ENCODE measurements around the gene TRAF7. TPM values are rescaled to one million over a fixed set of nuclear protein-coding genes. Genes with fewer than 3 reads are reported as not detected.
"Not testable (repeated sequence)": the region's sequence is repeated elsewhere in the genome, so short reads cannot be mapped to it uniquely, and the experiment has no call there.

TRAF7 gene
- total RNA-seq, 2 donors from 2014 or later, result 31.1 to 34.9 TPM

DNA sequence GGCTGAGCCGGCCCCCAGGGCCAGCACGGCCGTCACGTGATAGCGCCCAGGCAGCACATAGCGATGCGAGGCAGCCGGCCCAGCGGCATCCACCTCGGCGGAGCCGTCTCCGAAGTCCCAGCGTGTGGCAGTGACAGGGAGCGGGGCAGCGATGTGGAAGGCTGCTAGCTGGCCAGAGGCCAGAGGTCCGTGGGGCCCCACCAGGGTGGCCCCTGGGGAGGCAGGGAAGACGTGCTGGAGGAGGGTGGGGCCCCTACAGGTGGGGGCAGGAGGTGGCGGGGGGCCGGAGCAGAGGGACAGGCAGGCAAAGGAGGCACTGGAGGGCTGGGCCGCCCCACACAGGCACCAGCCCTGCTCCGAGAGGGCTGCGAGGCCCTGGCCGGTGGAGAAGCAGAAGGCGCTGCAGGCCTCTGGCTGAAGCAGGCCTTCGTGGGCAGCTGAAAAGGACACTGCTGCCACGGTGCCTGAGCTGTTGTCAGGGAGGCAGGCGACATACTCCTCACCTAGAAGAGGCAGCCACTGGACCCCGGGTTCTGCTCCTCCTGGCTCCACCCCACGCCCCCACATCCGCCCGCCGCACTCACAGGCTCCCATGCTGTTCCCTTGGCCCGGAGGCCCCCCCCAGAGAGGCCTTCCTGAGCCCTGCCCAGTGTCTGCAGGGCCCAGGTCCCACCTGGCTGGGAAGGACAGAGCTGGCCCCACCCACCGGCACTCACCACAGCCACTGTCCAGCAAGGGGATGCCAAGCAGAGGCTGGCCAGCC, 37.4 kb upstream of the TRAF7 start:
- DNase-seq; intact Hi-C loops (cut with DNase I); ATAC-seq: not testable (repeated sequence)

GRCh38 chr16:2121325-2121724, 34.3 kb upstream of the TRAF7 start:
- intact Hi-C loops (cut with DNase I), result not testable (repeated sequence)
- DNase-seq (peak; percentile 53), ATAC-seq (peak in 1 of 2 donors; percentile 5)

DNA sequence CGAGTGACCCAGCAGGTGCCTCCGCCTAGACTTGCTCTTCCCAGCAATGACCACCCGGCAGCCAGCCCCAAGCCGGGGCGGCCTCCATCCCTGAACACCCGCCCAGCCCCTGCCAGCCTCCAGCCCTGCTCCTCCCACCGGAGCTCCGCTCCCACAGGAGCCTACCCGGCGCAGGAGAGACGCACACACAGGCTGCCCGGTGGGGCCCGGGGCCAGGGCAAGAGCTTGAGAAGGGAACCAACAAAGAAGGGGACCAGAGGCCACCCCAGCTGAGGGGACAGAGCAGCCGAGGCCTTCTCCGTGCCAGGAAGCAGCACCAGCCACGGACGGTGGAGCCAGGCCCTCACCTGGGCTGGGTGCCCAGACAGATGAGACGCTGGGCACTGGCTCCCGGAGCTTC, 33.7 kb upstream of the TRAF7 start:
- peak; percentile 6 to 12 for ATAC-seq
- intact Hi-C loops (cut with DNase I), result no loop called here
- peak; percentile 49 for DNase-seq

DNA sequence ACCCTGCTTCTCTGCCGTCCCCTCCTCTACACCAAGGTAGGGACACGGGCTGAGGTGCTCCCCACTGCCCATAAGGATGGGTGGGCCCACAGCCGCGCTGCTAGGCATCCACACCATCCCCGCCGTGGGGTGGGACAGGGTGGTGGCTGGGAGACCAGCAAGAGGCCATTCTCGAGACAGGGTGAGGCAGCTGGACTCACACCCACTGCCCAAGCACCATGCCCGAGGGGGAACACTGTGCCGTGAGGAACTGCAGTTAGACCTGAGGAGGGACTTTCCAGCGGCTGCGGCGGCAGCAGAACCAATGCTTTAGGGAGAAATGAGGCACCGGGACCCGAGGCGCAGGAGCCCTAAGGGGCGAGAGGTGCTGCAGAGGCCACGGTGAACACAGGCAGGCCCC, 33.2 kb upstream of the TRAF7 start:
- ATAC-seq (no peak), DNase-seq (no peak)
- intact Hi-C loops (cut with DNase I), result no loop called here

DNA sequence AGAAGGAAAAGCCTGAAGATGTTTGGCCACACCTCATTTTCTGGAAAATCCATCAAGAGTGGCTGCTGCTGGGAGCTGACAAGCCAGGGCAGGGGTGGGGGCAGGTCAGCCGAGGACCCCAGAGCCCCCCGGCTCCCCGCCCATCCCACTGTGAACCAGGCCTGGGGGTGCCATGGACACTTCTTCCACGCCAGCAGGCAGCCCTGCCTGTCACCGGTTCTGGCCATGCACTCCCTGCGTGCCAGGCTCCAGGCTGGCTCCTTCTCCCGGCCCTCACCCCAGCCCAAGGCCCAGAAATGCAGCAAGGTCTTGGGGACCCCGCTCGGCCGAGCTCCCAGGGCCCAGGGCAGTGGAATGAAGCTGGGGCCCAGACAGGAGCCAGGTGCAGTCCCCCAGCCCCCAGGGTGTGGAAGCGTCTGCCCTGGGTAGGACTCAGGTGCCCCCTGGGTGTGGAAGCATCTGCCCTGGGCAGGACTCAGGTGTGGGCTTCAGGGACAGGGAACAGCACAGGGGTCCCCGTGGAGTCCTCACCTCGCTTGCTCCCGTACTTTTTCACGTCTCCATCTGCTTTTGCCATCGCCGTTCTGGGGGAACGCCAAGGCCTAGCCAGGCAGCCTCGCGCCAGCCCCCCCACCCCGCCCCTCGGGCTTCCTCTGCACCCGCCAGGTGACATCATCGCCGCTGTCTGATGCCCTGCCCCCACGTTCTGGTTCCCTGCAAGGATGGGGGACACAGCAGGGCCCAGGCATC, 32.5 kb upstream of the TRAF7 start:
- intact Hi-C loops (cut with DNase I); DNase-seq: not testable (repeated sequence)
- ATAC-seq, result peak; percentile 3 to 6

- DNase-seq; intact Hi-C loops (cut with DNase I): not testable (repeated sequence)
- peak; percentile 3 to 9 for ATAC-seq
Observed at GRCh38 chr16:2123706-2124376, 31.7 kb upstream of the TRAF7 start.

GRCh38 chr16:2124377-2124693, 31.2 kb upstream of the TRAF7 start:
- DNase-seq; intact Hi-C loops (cut with DNase I): not testable (repeated sequence)
- ATAC-seq, result peak; percentile 5 to 17

GRCh38 chr16:2124694-2125444, 30.7 kb upstream of the TRAF7 start:
- ATAC-seq (peak; percentile 51 to 67), DNase-seq (peak; percentile 84)
- intact Hi-C loops (cut with DNase I), result not testable (repeated sequence)

DNA sequence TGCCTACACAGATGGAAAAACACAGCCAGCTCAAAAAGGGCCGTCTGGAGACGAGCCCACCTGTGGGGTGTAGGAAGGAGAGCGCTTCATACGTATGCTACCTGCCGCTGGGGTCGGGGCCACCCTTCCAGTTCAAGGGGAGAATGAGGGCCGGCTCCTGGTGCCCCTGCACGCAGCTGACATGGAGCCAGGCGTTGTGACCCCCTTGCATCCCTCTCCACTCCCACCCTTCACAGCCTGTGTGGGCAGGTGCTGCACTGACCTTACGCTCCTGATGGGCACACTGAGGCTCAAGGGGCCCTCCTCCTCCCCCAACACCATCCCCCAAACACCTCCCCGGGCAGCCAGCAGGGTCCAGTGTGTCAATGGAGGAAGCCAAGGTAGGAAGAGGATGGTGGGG, 30.0 kb upstream of the TRAF7 start:
- intact Hi-C loops (cut with DNase I); ATAC-seq; DNase-seq: not testable (repeated sequence)

GRCh38 chr16:2126161-2126743, 29.3 kb upstream of the TRAF7 start:
- ATAC-seq, result peak; percentile 13 to 35
- intact Hi-C loops (cut with DNase I); DNase-seq: not testable (repeated sequence)

DNA sequence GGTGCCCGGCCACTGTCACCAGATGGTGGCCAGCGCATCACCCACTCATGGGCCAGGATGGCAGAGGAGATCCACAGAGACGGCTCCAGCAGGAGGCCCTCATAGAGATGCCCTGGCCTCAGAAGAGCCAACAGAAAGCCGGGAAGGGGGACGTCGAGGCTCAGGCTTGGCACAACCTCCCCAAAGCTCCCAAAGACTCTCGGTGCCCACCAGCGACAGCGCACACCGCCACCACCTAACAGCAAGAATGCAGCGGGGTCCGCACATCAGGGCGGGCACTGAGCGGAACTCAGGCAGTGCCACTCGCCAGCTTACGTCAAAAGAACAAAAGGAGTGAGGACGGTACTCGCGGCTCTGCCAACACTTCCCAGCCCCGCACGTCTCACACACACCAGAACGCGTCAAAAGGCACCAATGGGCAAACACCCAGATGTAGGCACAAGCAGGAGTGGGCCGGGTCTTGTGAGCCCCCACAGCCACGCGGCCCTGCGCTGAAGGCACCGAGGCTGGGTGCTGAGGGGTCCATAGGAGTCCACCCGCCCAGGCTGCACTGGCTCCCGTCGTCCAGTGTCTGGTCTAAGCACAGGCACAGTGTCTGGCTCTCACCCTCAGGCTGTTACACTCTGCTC, 28.5 kb upstream of the TRAF7 start:
- intact Hi-C loops (cut with DNase I); DNase-seq; ATAC-seq: not testable (repeated sequence)

GRCh38 chr16:2127630-2128280, 27.8 kb upstream of the TRAF7 start:
- ATAC-seq, result peak in 1 of 2 donors; percentile 13
- intact Hi-C loops (cut with DNase I); DNase-seq: not testable (repeated sequence)

DNA sequence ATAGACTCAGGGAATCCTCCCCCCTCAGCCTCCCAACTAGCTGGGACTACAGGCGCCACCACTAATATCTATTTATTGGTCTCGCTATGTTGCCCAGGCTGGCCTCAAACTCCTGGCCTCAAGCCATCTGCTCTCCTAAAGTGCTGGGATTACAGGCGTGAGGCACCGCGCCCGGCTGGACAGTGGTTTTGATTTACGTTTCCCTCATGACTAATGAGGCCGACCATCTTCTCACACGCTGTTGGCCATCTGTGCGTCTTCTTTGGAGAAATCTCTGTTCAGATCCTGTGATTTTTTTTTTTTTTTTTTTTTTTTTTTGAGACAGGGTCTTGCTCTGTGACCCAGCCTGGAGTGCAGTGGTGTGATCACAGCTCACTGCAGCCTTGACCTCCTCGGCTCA, 26.3 kb upstream of the TRAF7 start:
- intact Hi-C loops (cut with DNase I); ATAC-seq; DNase-seq: not testable (repeated sequence)

DNA sequence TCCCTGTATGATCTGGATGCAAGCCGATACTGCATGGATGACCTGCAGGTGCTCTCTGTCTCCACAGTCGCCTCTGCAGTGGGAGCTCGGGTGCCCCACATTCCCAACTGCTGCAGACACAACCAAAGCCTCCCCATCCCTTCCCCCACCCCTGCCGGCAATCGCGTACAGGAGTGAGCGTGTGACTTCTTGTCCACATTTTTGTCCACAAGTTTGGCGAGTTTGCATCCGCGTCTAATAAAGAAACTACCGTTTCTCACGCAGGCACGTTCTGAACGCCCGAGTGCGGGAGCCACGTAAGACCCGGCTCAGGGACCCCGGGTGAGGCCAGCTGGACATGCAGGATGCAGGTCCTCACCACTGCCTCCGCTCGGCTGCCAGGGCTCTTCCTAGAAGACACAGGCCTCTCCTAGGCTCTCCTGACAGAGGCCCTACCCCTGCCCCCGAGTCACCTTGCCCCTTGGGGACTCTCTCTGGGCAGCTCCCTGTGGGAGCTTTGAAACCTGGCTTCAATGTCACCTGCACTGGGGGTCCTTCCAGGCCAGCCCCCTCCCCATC, 25.6 kb upstream of the TRAF7 start:
- intact Hi-C loops (cut with DNase I); ATAC-seq; DNase-seq: not testable (repeated sequence)

GRCh38 chr16:2133797-2134196, 21.8 kb upstream of the TRAF7 start:
- DNase-seq; intact Hi-C loops (cut with DNase I): not testable (repeated sequence)

GRCh38 chr16:2135071-2135470, 20.5 kb upstream of the TRAF7 start:
- DNase-seq; ATAC-seq; intact Hi-C loops (cut with DNase I): not testable (repeated sequence)

More at GRCh38 chr16:2133797-2134196, 21.8 kb upstream of the TRAF7 start:
- ATAC-seq, result not testable (repeated sequence)

DNA sequence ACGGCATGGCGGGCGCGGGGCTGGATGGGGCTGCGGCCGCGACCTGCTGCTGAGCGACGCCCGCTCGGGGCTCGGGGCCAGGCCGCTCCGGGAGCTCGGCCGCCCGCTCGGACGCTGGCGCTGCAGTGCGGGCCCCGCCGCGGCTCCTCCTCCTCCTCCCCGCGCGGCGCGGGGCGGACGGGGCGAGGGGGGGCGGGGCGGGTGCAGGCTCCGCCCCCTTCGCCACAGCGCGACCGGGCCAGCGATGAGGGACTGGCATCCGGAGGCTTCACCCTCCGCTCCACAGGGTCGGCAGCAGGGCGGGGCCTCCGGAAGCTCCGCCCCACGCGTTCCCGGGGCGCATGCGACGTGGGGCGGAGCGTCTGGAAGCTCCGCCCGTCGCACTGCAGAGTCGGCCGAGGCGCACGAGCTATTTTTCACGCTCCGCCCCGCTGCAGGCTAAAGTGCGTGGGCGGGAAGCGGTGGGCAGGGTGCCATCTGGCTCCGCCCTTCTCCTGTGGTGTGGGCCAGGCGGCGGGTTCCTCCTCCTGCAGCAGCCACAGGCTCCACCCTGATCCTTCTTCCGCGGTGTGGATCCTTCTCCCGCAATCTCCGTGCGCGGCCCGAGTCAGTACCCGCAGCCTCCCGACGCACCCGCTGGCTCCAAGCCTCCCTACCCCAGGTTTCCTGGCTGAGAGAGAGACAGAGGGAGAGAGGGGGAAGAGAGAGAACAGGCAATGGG, 19.7 kb upstream of the TRAF7 start, which contains the start of gene PKD1:
Gene PKD1, minus strand, starts transcription at position 129 of the 721 bp plus-strand sequence. CDS start 209 bp downstream, outside the sequence.
- intact Hi-C loops (cut with DNase I), result not testable (repeated sequence)
- DNase-seq (peak; percentile 98), ATAC-seq (peak; percentile 88 to 96)
